GM23338 (cell line): ENCODE data around the gene DTNB. TPM values are rescaled to one million over a fixed set of nuclear protein-coding genes. Genes with fewer than 3 reads are reported as not detected.

ENCODE experiments used
- ATAC-seq: fragments of 200-7000 bp; cut with Tn5 transposase; 3 replicates; pipeline ENCODE4 v1.9.1; 2020
- DNase-seq: peaks from one replicate; pipeline ENCODE4 v3.0.0-alpha.2; 2015; ENCODE audit warnings: low spot score
- H2AFZ ChIP-seq: fragments of 200-600 bp; sonication (generic); 2 replicates; pipeline ENCODE4 v1.8.0; 2016; ENCODE audit warnings: antibody characterized with exemption, mild to moderate bottlenecking, moderate library complexity
- H3F3A ChIP-seq: fragments of 200-600 bp; sonication (generic); replicated peaks from 2 replicates; pipeline ENCODE4 v1.8.0; 2017; ENCODE audit warnings: antibody characterized with exemption, mixed run types, low read depth
- H3K27ac ChIP-seq: fragments of 200-600 bp; sonication (generic); 2 replicates; pipeline ENCODE4 v1.6.1; 2016; ENCODE audit warnings: low read depth
- H3K27me3 ChIP-seq: fragments of 200-600 bp; sonication (generic); 2 replicates; pipeline ENCODE4 v1.8.0; 2016; ENCODE audit warnings: mild to moderate bottlenecking, mixed run types, moderate library complexity; ENCODE audit not compliant: insufficient read depth
- H3K36me3 ChIP-seq: fragments of 200-600 bp; sonication (generic); 2 replicates; pipeline ENCODE4 v1.8.0; 2016; ENCODE audit warnings: mild to moderate bottlenecking; ENCODE audit not compliant: insufficient read depth
- H3K4me1 ChIP-seq: fragments of 200-600 bp; sonication (generic); 2 replicates; pipeline ENCODE4 v1.8.0; 2016; ENCODE audit warnings: mild to moderate bottlenecking, moderate library complexity; ENCODE audit not compliant: insufficient read depth
- H3K4me2 ChIP-seq: fragments of 200-600 bp; sonication (generic); 2 replicates; pipeline ENCODE4 v1.7.1; 2017; ENCODE audit warnings: mixed run types
- H3K4me3 ChIP-seq: fragments of 200-600 bp; sonication (generic); 2 replicates; pipeline ENCODE4 v1.6.1; 2016; ENCODE audit warnings: mixed run types
- H3K79me2 ChIP-seq: fragments of 200-600 bp; sonication (generic); replicated peaks from 2 replicates; pipeline ENCODE4 v1.8.0; 2017; ENCODE audit warnings: mild to moderate bottlenecking; ENCODE audit not compliant: insufficient read depth
- H3K9me2 ChIP-seq: fragments of 200-600 bp; sonication (generic); 2 replicates; pipeline ENCODE4 v1.8.0; 2017; ENCODE audit not compliant: insufficient read depth
- H4K20me1 ChIP-seq: fragments of 200-600 bp; sonication (generic); replicated peaks from 2 replicates; pipeline ENCODE4 v1.8.0; 2017; ENCODE audit warnings: mild to moderate bottlenecking; ENCODE audit not compliant: insufficient read depth
- H3K27ac Mint-ChIP-seq: 2 replicates; pipeline ENCODE4 v1.8.0; 2020; ENCODE audit warnings: inconsistent platforms, mild to moderate bottlenecking, moderate library complexity, mixed read lengths
- H3K27me3 Mint-ChIP-seq: 3 replicates; pipeline ENCODE4 v1.8.0; 2022; ENCODE audit warnings: low read depth, mild to moderate bottlenecking, moderate library complexity, mixed read lengths, inconsistent platforms; ENCODE audit not compliant: insufficient read depth, poor library complexity
- H3K36me3 Mint-ChIP-seq: 3 replicates; pipeline ENCODE4 v1.8.0; 2021; ENCODE audit warnings: low read depth, mild to moderate bottlenecking, inconsistent platforms, moderate library complexity, mixed read lengths
- H3K4me1 Mint-ChIP-seq: 3 replicates; pipeline ENCODE4 v1.8.0; 2020; ENCODE audit warnings: mild to moderate bottlenecking, inconsistent platforms, mixed read lengths
- H3K4me3 Mint-ChIP-seq: 3 replicates; pipeline ENCODE4 v1.8.0; 2021; ENCODE audit warnings: moderate library complexity, mild to moderate bottlenecking, inconsistent platforms, mixed read lengths
- H3K9me3 Mint-ChIP-seq: 3 replicates; pipeline ENCODE4 v1.8.0; 2020; ENCODE audit warnings: moderate library complexity, mild to moderate bottlenecking, inconsistent platforms, mixed read lengths
- CREB1 ChIP-seq: fragments of 250-450 bp; sonication (Bioruptor Pico); IDR thresholded peaks from 2 replicates; pipeline ENCODE4 v1.5.0; 2020; ENCODE audit warnings: low read depth, mild to moderate bottlenecking, moderate library complexity
- CTCF ChIP-seq, 2 experiments: fragments of 200-600 bp in 1 of 2; sonication (generic) in 1 of 2; conservative IDR thresholded peaks; 2 replicates each; pipeline versions ENCODE4 v1.5.1 to v1.6.1; 2016 to 2017; ENCODE audit warnings: antibody characterized with exemption in 2 of 2, low read depth in 2 of 2, mild to moderate bottlenecking in 2 of 2, moderate library complexity in 1 of 2
- EZH2 ChIP-seq: fragments of 200-600 bp; sonication (generic); IDR thresholded peaks from one replicate; pipeline ENCODE4 v1.8.0; 2017; ENCODE audit warnings: antibody characterized with exemption, mild to moderate bottlenecking, low read depth; ENCODE audit not compliant: unreplicated experiment
- NANOG ChIP-seq: IDR thresholded peaks from 2 replicates; pipeline ENCODE4 v1.6.1; 2016; ENCODE audit warnings: antibody characterized with exemption, borderline replicate concordance
- REST ChIP-seq: IDR thresholded peaks from one replicate; pipeline ENCODE4 v1.6.1; 2018; ENCODE audit warnings: antibody characterized with exemption; ENCODE audit not compliant: unreplicated experiment
- ZNF114 ChIP-seq: fragments of 250-450 bp; sonication (Bioruptor Pico); IDR thresholded peaks from 2 replicates; pipeline ENCODE4 v1.5.0; 2020; ENCODE audit warnings: mild to moderate bottlenecking, moderate library complexity
- ZNF331 ChIP-seq: fragments of 250-450 bp; sonication (Bioruptor Pico); IDR thresholded peaks from 2 replicates; pipeline ENCODE4 v1.5.0; 2020; ENCODE audit warnings: low read depth, mild to moderate bottlenecking, moderate library complexity
- polyA plus RNA-seq: library from polyadenylated mRNA; unstranded; fragments of >200 nt; fragmentation: Nextera tagmentation; extraction: Ambion mirVana; gene quantifications from 2 replicates; pipeline ENCODE4 v1.2.1, GENCODE V29; 2016
- total RNA-seq: library from RNA; depleted of rRNA; stranded (reverse); fragments of >200 nt; shearing (Covaris generic); gene quantifications from 2 replicates; pipeline ENCODE4 v1.2.3, GENCODE V29; 2014

The DTNB gene
- total and polyA plus RNA-seq, 2 experiments from 2014 or later, result 22.1 to 29.4 TPM

GRCh38 chr2:25572638-25573037 is 100.7 kb downstream of the DTNB start (continued):
- TF ChIP-seq REST (no peak), CREB1 (CRISPR knock-in tag) (no peak), CTCF (conservative IDR thresholded peaks at IDR 0.05; ENCODE audit: low read depth in 2 of 2) (no peak)

- DNase-seq (no peak), ATAC-seq (no peak)
- Histone ChIP-seq H3K9me2 (no peaks in the 10 kb centered on the region), H3K4me3 (no peak overlapping the region), H4K20me1 (no peaks in the 10 kb centered on the region; the same call in 1 of the 2 replicates), H3K27me3 (no peaks in the 10 kb centered on the region), H3F3A (no peaks in the 10 kb centered on the region), H3K79me2 (no peaks in the 10 kb centered on the region), H3K4me1 (no peaks in the 10 kb centered on the region), H3K36me3 (no peaks in the 10 kb centered on the region), H3K27ac (no peak overlapping the region), H2AFZ (no peak overlapping the region), H3K4me2 (no peak overlapping the region)
- no peak overlapping the region; the same call in 2 of the 3 replicates for H3K4me3 Mint-ChIP-seq
- no peaks in the 10 kb centered on the region for H3K4me1 Mint-ChIP-seq
- H3K27ac Mint-ChIP-seq, result no peak overlapping the region
- H3K36me3 Mint-ChIP-seq, result no peaks in the 10 kb centered on the region; the same call in 1 of the 3 replicates
- H3K27me3 Mint-ChIP-seq, result no peaks in the 10 kb centered on the region
- H3K9me3 Mint-ChIP-seq, result no peaks in the 10 kb centered on the region
- TF ChIP-seq CTCF (conservative IDR thresholded peaks at IDR 0.05; ENCODE audit: low read depth in 2 of 2) (no peak), NANOG (no peak), CREB1 (CRISPR knock-in tag) (no peak), EZH2 (no peak), ZNF114 (no peak), ZNF331 (CRISPR knock-in tag) (no peak), REST (no peak)
Observed at GRCh38 chr2:25570161-25570845, 103.1 kb downstream of the DTNB start.
